GM18517 (cell line): ENCODE results near the gene OGN.

ENCODE experiments used
- ATAC-seq: cut with Tn5 transposase; IDR thresholded peaks from one replicate; pipeline ENCODE4 v1.9.1; 2021; ENCODE audit warnings: mild to moderate bottlenecking, moderate library complexity; ENCODE audit not compliant: unreplicated experiment

OGN gene

GRCh38 chr9:92349771-92350739, 54.3 kb downstream of the OGN start:
- ATAC-seq = no peak

GRCh38 chr9:92345582-92345981, 58.8 kb downstream of the OGN start:
- no peak for ATAC-seq

- ATAC-seq = no peak
These were observed 61.4 kb downstream of the OGN start for GRCh38 chr9:92342825-92343488.

GRCh38 chr9:92341578-92341977, 62.8 kb downstream of the OGN start:
- no peak for ATAC-seq

- ATAC-seq = no peak
These were observed 71.1 kb downstream of the OGN start for GRCh38 chr9:92333282-92333634.
